ELF-1 (cell line): ENCODE measurements around the gene TTC33.
"Not testable (repeated sequence)": the region's sequence is repeated elsewhere in the genome, so short reads cannot be mapped to it uniquely, and the experiment has no call there.

Source experiments
- DNase-seq: peaks from one replicate; pipeline ENCODE4 v3.0.0-alpha.2; 2016; ENCODE audit warnings: low read depth, low spot score

The TTC33 gene

GRCh38 chr5:40571729-40572128 is 184.0 kb downstream of the TTC33 start:
- DNase-seq: no peak

DNA sequence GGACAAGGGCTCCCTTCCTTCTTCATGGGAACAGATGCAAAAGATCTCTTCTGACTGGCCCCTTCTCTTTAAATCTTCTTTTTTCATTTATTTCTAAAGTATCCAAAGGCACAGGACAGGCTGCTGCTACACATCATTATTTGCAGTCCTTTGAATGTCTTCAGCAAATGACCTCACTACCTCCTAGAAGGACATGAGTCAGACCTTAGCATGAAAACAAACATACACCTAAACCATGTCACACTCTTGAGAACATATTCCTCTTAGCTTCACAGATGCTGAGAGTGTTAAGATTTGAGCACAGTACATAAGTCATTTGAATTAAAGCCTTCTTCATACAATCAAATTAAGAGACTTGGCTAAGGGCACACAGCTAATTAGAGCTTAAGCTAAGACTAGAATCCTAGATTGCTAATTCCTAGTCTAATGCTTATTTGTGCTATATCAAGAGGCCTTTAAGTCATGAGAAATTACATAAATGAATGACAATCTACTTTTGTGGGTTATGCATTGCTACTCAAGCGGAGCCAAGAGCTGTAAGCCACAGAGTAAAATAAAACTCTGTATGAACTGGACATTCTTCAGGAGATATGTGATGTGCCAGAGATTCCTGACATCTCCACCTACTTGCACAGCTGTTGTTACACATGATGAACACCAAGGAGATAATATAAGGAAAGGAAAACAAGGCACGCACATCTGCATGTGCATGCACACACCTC is 185.2 kb downstream of the TTC33 start:
- DNase-seq: no peak

DNA sequence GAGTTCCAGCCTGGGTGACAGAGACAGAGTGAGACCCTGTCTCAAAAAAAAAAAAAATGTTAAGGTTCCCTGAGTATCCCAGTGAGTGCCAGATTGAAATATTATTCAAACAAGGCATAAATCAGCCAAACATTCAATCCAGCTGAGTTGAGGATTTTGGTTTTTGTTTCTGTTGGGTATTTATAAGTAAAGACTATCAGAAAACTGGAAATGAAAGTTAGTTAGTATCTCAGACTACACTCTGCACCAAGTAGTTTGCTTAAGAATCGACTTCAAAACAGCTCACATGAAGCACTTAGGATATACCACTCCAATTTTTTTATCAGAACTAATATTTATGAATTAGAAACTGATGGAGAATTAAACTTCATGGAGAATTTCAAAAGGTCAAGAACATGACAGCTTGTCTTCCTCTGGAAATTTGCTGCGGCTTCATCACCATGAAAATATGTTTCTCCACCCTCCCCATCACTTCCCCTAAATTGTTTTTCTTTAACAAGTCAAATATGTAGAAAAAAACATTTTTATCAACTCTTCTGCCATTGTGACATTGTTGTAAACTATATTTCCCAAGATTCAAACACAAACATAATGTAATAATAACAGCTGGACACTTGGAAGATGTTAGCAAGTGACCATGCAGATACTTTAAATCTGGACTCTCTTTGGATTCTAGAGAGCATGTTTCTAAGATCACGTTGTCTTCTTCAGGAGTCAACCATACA is 186.1 kb downstream of the TTC33 start:
- DNase-seq: no peak

GRCh38 chr5:40568548-40568947 is 187.2 kb downstream of the TTC33 start:
- DNase-seq: no peak

- not testable (repeated sequence) for DNase-seq
These were observed 192.6 kb downstream of the TTC33 start for GRCh38 chr5:40563173-40563572.

DNA sequence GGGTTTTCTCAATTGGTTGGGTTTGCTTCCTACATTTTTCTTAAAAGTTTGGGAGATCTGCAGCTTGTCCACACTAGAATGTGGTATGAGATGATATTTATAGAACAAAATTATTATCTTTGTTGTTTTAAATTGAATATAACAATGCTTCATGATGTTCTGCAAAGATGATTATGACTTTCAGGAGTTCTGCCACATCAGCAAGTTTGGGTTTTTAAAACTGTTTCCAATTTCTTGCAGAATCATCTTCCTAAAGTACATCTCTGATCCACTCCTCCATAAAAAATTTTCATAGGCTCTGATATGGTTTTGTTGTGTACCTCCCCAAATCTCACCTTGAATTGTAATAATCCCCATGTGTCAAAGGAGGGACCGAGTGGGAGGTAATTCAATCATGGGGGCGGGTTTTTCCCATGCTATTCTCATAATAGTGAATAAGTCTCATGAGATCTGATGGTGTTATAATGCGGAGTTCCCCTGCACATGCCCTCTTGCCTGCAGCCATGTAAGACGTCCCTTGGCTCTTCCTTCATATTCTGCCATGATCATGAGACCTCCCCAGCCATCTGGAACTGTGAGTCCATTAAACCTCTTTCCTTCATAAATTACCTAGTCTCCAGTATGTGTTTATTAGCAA is 195.2 kb downstream of the TTC33 start:
- no peak for DNase-seq

DNA sequence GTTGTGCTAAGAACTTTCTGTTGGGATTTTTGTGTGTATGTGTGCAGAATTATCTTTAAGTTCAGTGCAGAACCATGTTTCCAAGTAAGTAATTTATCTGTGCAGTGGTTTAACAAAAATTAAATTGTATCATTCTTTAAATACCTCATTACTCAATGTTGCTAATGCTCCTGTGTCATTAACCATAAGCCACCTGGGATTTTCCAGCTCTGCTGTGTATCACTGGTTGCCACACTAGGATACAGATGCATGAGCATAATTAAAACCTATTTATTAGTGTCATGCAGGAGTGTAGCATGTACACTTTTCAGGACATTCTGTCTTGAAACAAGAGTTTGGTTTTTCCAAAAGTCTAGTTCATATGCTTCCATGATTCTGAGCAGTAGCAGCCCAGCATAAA is 196.5 kb downstream of the TTC33 start:
- DNase-seq: no peak

DNA sequence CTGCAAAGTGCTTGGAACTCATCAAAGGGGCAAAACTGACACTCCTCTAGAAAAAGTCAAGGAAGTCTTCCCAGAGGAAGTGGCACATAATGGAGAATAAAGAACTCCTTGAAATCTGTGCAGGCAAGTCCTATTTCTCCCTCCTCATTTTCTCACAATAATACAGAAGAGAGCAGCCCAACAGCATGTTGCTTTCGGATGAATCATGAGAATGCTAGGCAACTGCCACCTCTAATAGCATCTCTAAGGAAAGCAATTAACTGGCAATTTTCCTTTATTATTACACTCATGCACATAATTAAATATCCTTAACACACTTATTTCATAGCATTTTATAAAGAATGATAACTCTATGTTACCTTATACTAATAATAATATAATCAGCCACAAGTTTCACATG is 198.3 kb downstream of the TTC33 start:
- DNase-seq: no peak

DNA sequence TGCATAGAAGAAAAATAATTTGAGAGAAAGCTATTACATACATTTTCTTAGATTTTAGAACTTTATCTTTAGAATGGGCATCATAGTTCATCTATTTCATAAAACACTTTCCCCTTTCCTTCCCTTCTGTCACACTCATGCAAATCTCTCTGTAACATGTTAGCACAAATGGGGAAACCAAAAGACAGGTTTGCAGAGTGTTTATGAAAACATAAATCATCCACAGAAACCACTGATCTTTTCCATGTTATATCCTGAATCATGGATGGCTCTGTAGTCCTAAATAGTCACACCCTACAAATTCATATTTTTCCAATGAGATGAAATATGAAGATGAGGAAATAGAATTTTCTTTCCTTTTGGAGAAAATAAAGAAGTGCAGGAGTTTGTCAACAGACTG is 198.9 kb downstream of the TTC33 start:
- no peak for DNase-seq

DNA sequence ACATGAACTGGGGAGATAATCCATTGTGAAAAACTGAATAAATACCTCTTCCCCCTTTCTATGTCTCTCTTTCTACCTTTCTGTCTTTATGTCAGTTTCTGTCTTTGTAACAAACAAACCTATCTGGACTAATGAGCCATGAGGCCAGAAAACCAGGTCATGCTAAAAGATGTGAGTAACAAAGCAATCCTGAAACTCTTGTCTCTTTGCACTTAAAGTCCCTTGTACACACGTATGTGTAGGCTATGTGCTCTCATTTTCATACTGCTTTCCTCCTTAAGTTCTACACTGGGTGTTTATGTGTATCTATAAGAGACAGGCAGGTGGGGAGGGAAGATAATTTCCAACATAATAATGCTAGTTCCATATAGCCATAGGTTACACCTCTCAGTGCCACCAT is 199.9 kb downstream of the TTC33 start:
- DNase-seq: no peak

DNA sequence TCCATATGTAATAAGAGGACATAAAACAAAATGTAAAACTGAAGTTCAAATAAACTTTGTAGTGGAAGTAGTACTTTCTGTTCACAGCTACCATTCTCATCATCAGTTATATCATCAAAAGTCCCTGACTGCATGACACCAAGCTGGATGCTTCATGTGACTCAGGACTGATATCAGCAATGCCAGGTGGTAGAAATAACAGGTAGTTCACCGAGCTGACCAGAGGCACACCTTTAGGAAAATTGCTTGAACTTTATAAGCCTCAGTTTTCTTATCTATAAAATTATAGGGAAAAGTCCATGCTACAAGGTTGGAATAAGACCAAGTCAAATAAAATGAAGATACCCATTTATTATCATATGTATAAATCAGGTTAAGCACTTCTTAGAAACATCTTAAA is 200.9 kb downstream of the TTC33 start:
- no peak for DNase-seq

GRCh38 chr5:40554054-40554453 is 201.7 kb downstream of the TTC33 start:
- no peak for DNase-seq

DNA sequence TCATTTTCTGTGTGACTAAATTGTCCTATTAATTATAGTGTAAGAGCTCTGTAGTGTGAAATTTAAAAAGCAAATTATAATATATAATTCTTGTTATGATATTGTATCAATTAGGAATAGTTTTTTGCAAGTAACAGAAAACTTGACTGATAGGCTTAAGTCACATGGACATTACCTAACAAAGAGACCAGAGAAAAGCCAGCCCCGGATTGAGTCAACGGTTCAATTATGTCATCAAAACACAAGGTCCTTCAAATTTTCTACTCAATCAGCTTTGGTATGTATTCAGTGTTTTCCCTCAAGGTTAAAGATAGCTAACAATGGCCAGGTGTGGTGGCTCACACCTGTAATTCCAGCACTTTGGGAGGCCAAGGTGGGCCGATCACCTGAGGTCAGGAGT is 202.8 kb downstream of the TTC33 start:
- DNase-seq: no peak

- no peak for DNase-seq
These were observed 204.0 kb downstream of the TTC33 start for GRCh38 chr5:40551496-40552491.

DNA sequence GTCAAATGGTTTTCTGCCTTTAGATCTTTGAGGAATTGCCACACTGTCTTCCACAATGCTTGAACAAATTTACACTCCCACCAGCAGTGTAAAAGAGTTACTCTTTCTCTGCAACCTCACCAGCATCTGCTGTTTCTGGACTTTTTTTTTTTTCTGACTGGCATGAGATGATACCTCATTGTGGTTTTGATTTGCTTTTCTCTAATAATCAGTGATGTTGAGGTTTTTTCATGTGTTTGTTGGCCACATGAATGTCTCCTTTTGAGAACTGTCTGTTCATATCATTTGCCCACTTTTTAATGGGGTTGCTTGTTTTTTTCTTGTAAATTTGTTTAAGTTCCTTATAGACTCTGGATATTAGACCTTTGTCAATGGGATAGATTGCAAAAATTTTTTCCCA is 205.3 kb downstream of the TTC33 start:
- no peak for DNase-seq

GRCh38 chr5:40549616-40550015 is 206.1 kb downstream of the TTC33 start:
- DNase-seq: no peak

GRCh38 chr5:40547994-40548575 is 207.7 kb downstream of the TTC33 start:
- no peak for DNase-seq

DNA sequence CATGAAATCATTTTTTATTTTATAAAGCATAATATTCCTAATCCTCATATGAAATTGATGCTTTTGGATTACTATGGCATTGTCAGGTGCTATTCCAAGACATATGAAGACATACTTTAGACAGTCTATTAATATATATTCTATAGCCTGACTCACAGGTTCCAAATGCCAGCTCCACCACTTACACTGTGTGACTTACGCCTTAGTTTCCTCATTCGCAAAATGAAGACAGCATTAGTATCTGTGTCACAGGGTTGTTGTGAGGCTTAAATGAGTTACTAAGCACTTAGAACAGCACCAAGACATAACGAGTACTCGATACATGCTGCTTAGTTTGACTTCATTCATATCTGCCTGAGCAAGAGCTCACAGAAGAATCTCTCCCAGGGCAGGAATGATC is 208.2 kb downstream of the TTC33 start:
- no peak for DNase-seq

GRCh38 chr5:40540301-40540700 is 215.5 kb downstream of the TTC33 start:
- no peak for DNase-seq

DNA sequence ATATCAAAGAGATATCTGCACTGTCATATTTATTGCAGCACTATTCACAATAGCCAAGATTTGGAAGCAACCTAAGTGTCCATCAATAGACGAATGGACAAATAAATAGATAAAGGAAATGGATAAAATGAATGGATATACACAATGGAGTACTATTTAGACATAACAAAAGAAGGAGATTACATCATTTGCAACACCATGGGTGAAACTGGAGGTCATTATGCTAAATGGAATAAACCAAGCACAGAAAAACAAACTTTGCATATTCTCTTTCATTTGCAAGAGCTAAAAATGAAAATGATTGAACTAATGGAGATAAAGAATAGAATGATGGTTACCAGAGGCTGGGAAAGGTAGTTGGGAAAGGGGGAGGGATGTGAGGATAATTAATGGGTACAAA is 231.1 kb downstream of the TTC33 start:
- DNase-seq: no peak

- no peak for DNase-seq
These were observed 233.8 kb downstream of the TTC33 start for GRCh38 chr5:40521925-40522324.
